Mucosa of descending colon (tissue), 3 donors: Measurements from ENCODE around the gene AP1G2. TPM values are rescaled to one million over a fixed set of nuclear protein-coding genes. Genes with fewer than 3 reads are reported as not detected.

Experiments
- ATAC-seq: fragments of 200-7000 bp; cut with Tn5 transposase; one replicate; pipeline ENCODE4 v1.9.1; 2020; ENCODE audit warnings: mild to moderate bottlenecking, moderate library complexity
- DNase-seq, 3 donors: peaks; one replicate each; pipeline ENCODE4 v3.0.0-alpha.2; 2020
- H3K36me3 ChIP-seq: fragments of 200-600 bp; one replicate; pipeline ENCODE4 v1.8.0; 2021; ENCODE audit warnings: low read depth, mild to moderate bottlenecking
- H3K4me1 ChIP-seq: fragments of 200-600 bp; one replicate; pipeline ENCODE4 v1.8.0; 2021; ENCODE audit warnings: low read depth, mild to moderate bottlenecking
- H3K4me3 ChIP-seq: fragments of 200-600 bp; one replicate; pipeline ENCODE4 v1.8.0; 2021; ENCODE audit warnings: mild to moderate bottlenecking
- H3K9me3 ChIP-seq: fragments of 200-600 bp; one replicate; pipeline ENCODE4 v1.8.0; 2021; ENCODE audit warnings: mild to moderate bottlenecking
- CTCF ChIP-seq: fragments of 200-600 bp; IDR thresholded peaks from one replicate; pipeline ENCODE4 v1.8.0; 2022; ENCODE audit warnings: antibody characterized with exemption, mild to moderate bottlenecking
- intact Hi-C, 2 donors: fragments of 100-400 bp; cut with DNase I in 1 of 2; cut with micrococcal nuclease in 1 of 2; formaldehyde crosslinking; loops; one replicate each; pipeline versions ENCODE4 v1.11.0 to v1.11.1; 2022; cut with DNase I, micrococcal nuclease
- total RNA-seq, 3 donors: library from RNA; stranded (reverse); fragmentation: NEBNext Ultra II Directional in 2 of 3; extraction: Animal tissue kit (Norgen Biotek cat#: 25700) in 2 of 3; gene quantifications; one replicate each; pipeline versions ENCODE4 v1.2.1 to v1.2.4, GENCODE V29; 2021 to 2023
- donor health status: DM: no; HTN: no; CAD: no; lungs with moderate emphysema.
- donor health status: DM: no; HTN: no; CAD: no.
- donor health status: DM: no; HTN: yes; CAD: no.

The AP1G2 gene
- total RNA-seq, 3 donors from 2014 or later, result 95.4 to 271 (median 122) TPM

- ATAC-seq, result peak; percentile 89
- Histone ChIP-seq H3K9me3 (no peaks in the 10 kb centered on the region), H3K4me3 (peak within 1 kb of the TSS; percentile 65), H3K36me3 (peaks cover 3% of the 10 kb centered on the region), H3K4me1 (peaks cover 24% of the 10 kb centered on the region)
- DNase-seq, result peak; percentile 95 to 97 (median 97)
- TF ChIP-seq CTCF, result no peak
- intact Hi-C loops, result no loop called here
Observed at GRCh38 chr14:23555882-23556699, 11.5 kb downstream of the AP1G2 start, which contains the start of gene THTPA. TSS of gene THTPA (plus strand) at chr14:23556271. CDS start at chr14:23556758, 487 bp downstream.

GRCh38 chr14:23555533-23555881 lies 12.1 kb downstream of the AP1G2 start:
- peaks cover 24% of the 10 kb centered on the region for H3K4me1 ChIP-seq
- no peak for ATAC-seq

DNA sequence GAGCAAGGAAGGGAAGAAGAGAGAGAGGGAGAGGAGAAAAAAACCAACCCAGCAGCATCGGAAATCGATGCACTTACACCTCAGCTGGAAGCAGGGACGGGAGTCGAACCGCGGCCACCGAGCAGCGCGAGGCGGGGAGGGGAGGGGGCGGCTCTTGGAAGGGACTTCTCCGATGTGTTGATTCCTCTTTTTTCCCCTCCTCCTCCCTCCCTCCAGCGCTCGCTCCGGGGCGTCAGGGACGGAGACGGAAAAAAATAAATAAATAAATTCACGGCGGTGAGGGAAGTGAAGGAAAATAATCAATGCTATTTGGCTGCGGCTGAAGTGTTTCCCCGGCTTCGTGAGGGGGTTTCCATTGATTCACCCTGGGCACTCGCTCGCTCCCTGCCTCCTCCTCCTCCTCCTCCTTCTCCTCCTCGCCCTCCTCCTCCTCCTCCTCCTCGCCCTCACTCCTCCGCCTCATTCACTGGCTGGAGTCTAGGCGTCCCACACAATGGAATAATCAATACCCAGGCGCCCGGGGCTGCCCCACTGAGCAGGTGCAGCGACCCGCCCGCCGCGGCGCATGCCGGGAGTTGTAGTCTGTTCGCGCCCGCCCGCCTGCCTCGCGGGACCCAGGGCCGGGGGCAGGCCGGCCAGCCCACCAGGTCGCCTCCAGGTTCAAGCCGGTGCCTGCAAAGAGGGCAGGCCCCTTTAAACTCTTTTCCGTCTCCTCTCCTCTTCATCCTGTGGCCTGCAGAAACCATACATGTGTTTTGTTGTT lies 16.1 kb downstream of the AP1G2 start, which contains the start of gene ZFHX2:
Gene ZFHX2 (minus strand): TSS at position 500 of the 763 bp plus-strand sequence. CDS start 16,440 bp downstream, outside the sequence.
- intact Hi-C loops, result no loop called here
- H3K9me3 ChIP-seq, result no peaks in the 10 kb centered on the region
- peak within 1 kb of the TSS; percentile 13 for H3K4me3 ChIP-seq
- H3K4me1 ChIP-seq, result peaks cover 9% of the 10 kb centered on the region
- TF ChIP-seq CTCF, result no peak
- peak; percentile 77 for ATAC-seq
- H3K36me3 ChIP-seq, result no peaks in the 10 kb centered on the region
- DNase-seq, result peak; percentile 86 to 91 (median 89)

More at GRCh38 chr14:23555533-23555881, 12.1 kb downstream of the AP1G2 start:
- Histone ChIP-seq H3K9me3 (no peaks in the 10 kb centered on the region), H3K36me3 (no peaks in the 10 kb centered on the region), H3K4me3 (peak overlapping the region; percentile 65)
- no peak for DNase-seq
- no peak for TF ChIP-seq CTCF
- intact Hi-C loops, result no loop called here

GRCh38 chr14:23550812-23551265 lies 16.8 kb downstream of the AP1G2 start:
- Histone ChIP-seq H3K4me1 (peaks cover 9% of the 10 kb centered on the region), H3K36me3 (no peaks in the 10 kb centered on the region), H3K4me3 (peak overlapping the region; percentile 13), H3K9me3 (no peaks in the 10 kb centered on the region)
- peak in 1 of 3 donors; percentile 59 for DNase-seq
- intact Hi-C loops, result no loop called here
- TF ChIP-seq CTCF, result no peak
- peak; percentile 13 for ATAC-seq

GRCh38 chr14:23550131-23550811 lies 17.3 kb downstream of the AP1G2 start:
- ATAC-seq (no peak), DNase-seq (no peak)
- intact Hi-C loops, result no loop called here
- Histone ChIP-seq H3K36me3 (no peaks in the 10 kb centered on the region), H3K4me3 (no peak overlapping the region), H3K9me3 (no peaks in the 10 kb centered on the region), H3K4me1 (peaks cover 4% of the 10 kb centered on the region)
- TF ChIP-seq CTCF, result no peak
